Breast epithelium (tissue), 4 donors: ENCODE measurements around the gene PRPF6. TPM values are rescaled to one million over a fixed set of nuclear protein-coding genes. Genes with fewer than 3 reads are reported as not detected.

ENCODE experiments used
- DNase-seq, 2 donors: peaks; one replicate each; pipeline ENCODE4 v3.0.0-alpha.2; 2019; ENCODE audit warnings: low spot score in 2 of 2
- H3K27ac ChIP-seq, 2 donors: fragments of 200-600 bp; sonication (generic) in 1 of 2; one replicate each; pipeline ENCODE4 v1.5.1; 2016 to 2019; ENCODE audit warnings: mild to moderate bottlenecking in 1 of 2
- H3K27me3 ChIP-seq, 2 donors: fragments of 200-600 bp; sonication (generic) in 1 of 2; one replicate each; pipeline versions ENCODE4 v1.5.1 to v1.6.0; 2017 to 2019; ENCODE audit warnings: control low read depth in 1 of 2, mild to moderate bottlenecking in 1 of 2
- H3K36me3 ChIP-seq: fragments of 200-600 bp; one replicate; pipeline ENCODE4 v1.5.1; 2019
- H3K4me1 ChIP-seq, 2 donors: fragments of 200-600 bp; sonication (generic); one replicate each; pipeline ENCODE4 v1.5.1; 2016 to 2019; ENCODE audit warnings: control low read depth in 1 of 2
- H3K4me3 ChIP-seq, 3 donors: fragments of 200-600 bp; sonication (generic); 1 replicate in 2 of 3; 2 replicates in 1 of 3; pipeline ENCODE4 v1.5.1; 2016 to 2019; ENCODE audit warnings: mild to moderate bottlenecking in 3 of 3, moderate library complexity in 2 of 3
- H3K9me3 ChIP-seq, 2 donors: fragments of 200-600 bp; sonication (generic) in 1 of 2; one replicate each; pipeline ENCODE4 v1.5.1; 2016 to 2019; ENCODE audit warnings: control low read depth in 1 of 2
- CTCF ChIP-seq, 3 donors: fragments of 450-650 bp; IDR thresholded peaks; one replicate each; pipeline ENCODE4 v1.5.1; 2016 to 2017; ENCODE audit warnings: antibody characterized with exemption in 3 of 3, mild to moderate bottlenecking in 3 of 3, moderate library complexity in 3 of 3
- POLR2A ChIP-seq: fragments of 450-650 bp; IDR thresholded peaks from one replicate; pipeline ENCODE4 v1.6.1; 2016; ENCODE audit warnings: antibody characterized with exemption, mild to moderate bottlenecking, moderate library complexity
- POLR2AphosphoS5 ChIP-seq, 3 donors: sonication (generic); formaldehyde crosslinking; IDR thresholded peaks; one replicate each; pipeline ENCODE4 v1.6.1; 2017; ENCODE audit warnings: antibody characterized with exemption in 3 of 3
- intact Hi-C: fragments of 100-400 bp; cut with DNase I; formaldehyde crosslinking; loops from one replicate; pipeline ENCODE4 v1.15.1; 2023; ENCODE audit warnings: low total_unique reads
- total RNA-seq, 3 donors: library from RNA; depleted of rRNA; stranded (reverse); fragments of >200 nt; gene quantifications; one replicate each; pipeline ENCODE4 v1.1.0, GENCODE V29; 2016

Gene PRPF6
- total RNA-seq, 3 donors from 2014 or later, result 53.9 to 67.5 (median 59.6) TPM

- peaks cover 3 to 70% of the 10 kb centered on the region in 2 donors for H3K27me3 ChIP-seq
- intact Hi-C loops, result no loop called here
- peak overlapping the region; percentile 37 to 64 (median 41) for H3K4me3 ChIP-seq
These were observed 68.9 kb downstream of the PRPF6 start for GRCh38 chr20:64049878-64050260.

GRCh38 chr20:64050261-64051032 is 69.5 kb downstream of the PRPF6 start:
- H3K36me3 ChIP-seq, result no peaks in the 10 kb centered on the region
- H3K27ac ChIP-seq, result peak overlapping the region; percentile 52 to 80
- no peak for TF ChIP-seq POLR2AphosphoS5 (IDR thresholded peaks at IDR 0.05)
- no peak for TF ChIP-seq POLR2A
- no peak for TF ChIP-seq CTCF (IDR thresholded peaks at IDR 0.05)
- DNase-seq, result no peak
- H3K4me1 ChIP-seq, result peaks cover 0 to 4% of the 10 kb centered on the region in 2 donors
- intact Hi-C loops, result no loop called here
- H3K27me3 ChIP-seq, result peaks cover 3 to 71% of the 10 kb centered on the region in 2 donors
- H3K9me3 ChIP-seq, result no peaks in the 10 kb centered on the region
- H3K4me3 ChIP-seq, result peak overlapping the region; percentile 37 to 64 (median 41)

More at GRCh38 chr20:64049878-64050260, 68.9 kb downstream of the PRPF6 start:
- no peaks in the 10 kb centered on the region for H3K36me3 ChIP-seq
- no peak for TF ChIP-seq POLR2AphosphoS5 (IDR thresholded peaks at IDR 0.05)
- TF ChIP-seq POLR2A, result no peak
- TF ChIP-seq CTCF (IDR thresholded peaks at IDR 0.05), result no peak
- peaks cover 0 to 4% of the 10 kb centered on the region in 2 donors for H3K4me1 ChIP-seq
- DNase-seq, result no peak
- H3K27ac ChIP-seq, result peak overlapping the region in 1 of 2 donors; percentile 80
- H3K9me3 ChIP-seq, result no peaks in the 10 kb centered on the region

GRCh38 chr20:64051033-64051452 is 70.1 kb downstream of the PRPF6 start:
- H3K36me3 ChIP-seq, result no peaks in the 10 kb centered on the region
- intact Hi-C loops, result no loop called here
- H3K4me3 ChIP-seq, result peak overlapping the region in 1 of 3 donors; percentile 64
- TF ChIP-seq POLR2A (no peak), POLR2AphosphoS5 (IDR thresholded peaks at IDR 0.05) (no peak), CTCF (IDR thresholded peaks at IDR 0.05) (no peak)
- H3K9me3 ChIP-seq, result no peaks in the 10 kb centered on the region
- peaks cover 3 to 72% of the 10 kb centered on the region in 2 donors for H3K27me3 ChIP-seq
- no peak for DNase-seq
- peaks cover 0 to 4% of the 10 kb centered on the region in 2 donors for H3K4me1 ChIP-seq
- peak overlapping the region; percentile 52 to 80 for H3K27ac ChIP-seq

- H3K36me3 ChIP-seq, result no peaks in the 10 kb centered on the region
- peak overlapping the region; percentile 52 to 80 for H3K27ac ChIP-seq
- H3K4me3 ChIP-seq, result no peak overlapping the region
- peak in 1 of 3 donors; percentile 9 for TF ChIP-seq POLR2AphosphoS5 (IDR thresholded peaks at IDR 0.05)
- TF ChIP-seq POLR2A, result no peak
- TF ChIP-seq CTCF (IDR thresholded peaks at IDR 0.05), result no peak
- intact Hi-C loops, result no loop called here
- peaks cover 7 to 74% of the 10 kb centered on the region in 2 donors for H3K27me3 ChIP-seq
- H3K9me3 ChIP-seq, result no peaks in the 10 kb centered on the region
- peaks cover 0 to 4% of the 10 kb centered on the region in 2 donors for H3K4me1 ChIP-seq
- peak in 1 of 2 donors; percentile 40 for DNase-seq
These were observed 70.8 kb downstream of the PRPF6 start for GRCh38 chr20:64051561-64052325.
